AG09309 (cell line): ENCODE results near the gene CLASP2.
"Not testable (repeated sequence)": the region's sequence is repeated elsewhere in the genome, so short reads cannot be mapped to it uniquely, and the experiment has no call there.

Source experiments
- DNase-seq: peaks from one replicate; pipeline ENCODE4 v3.0.0-alpha.2; 2010; ENCODE audit warnings: low read depth
- H3K4me3 ChIP-seq: 2 replicates; pipeline ENCODE4 v1.5.1; 2011; ENCODE audit warnings: mild to moderate bottlenecking, low read depth, low read length, moderate library complexity; ENCODE audit not compliant: control insufficient read depth
- TF ChIP-seq, protein P1 (sequence below): IDR thresholded peaks from 2 replicates; pipeline ENCODE4 v1.5.1; 2011; ENCODE audit warnings: mild to moderate bottlenecking, low read depth, low read length, inconsistent platforms; ENCODE audit not compliant: insufficient read depth, control insufficient read depth; ENCODE audit errors: missing control alignments

CLASP2 gene

DNA sequence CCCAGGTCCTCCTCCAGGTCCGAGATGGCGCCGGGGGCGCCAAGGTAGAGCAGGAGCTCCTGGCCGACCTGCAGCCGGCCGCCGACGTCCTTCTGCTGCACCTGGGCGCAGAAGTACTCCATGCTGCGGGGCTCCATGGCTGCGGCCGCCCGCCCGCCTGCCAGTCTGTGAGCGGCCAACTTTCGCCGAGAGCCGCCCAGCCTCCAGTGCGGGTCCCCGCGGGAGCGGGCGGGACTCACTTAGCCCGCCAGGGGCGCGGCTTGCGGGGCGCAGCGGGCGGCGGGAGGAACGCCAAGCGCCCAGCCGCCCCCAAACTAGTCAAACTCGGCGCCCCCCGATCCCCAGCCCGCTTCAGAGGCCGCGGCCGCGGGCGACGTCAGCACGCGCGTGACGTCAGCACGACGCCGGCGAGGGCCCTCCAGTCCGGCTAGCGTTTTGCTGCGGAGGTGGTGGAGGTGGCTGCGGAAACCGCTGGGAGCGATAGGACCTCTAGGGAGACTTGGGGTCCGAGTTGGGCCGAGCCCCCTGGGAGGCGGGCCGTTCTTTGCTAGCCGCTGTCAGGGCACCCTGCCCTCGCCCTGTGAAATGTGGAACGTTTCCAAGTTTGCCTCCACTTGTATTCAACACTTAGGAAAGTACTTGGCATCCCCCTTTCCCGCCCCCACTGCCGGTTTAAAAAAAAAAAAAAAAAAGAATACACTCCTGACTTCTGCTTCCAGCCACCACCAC, at the start of gene CLASP2:
TSS of gene CLASP2 (minus strand) at position 389 of the 729 bp plus-strand sequence. CDS start at position 137, 252 bp downstream.
- peak within 1 kb of the TSS; percentile 87 for H3K4me3 ChIP-seq
- TF ChIP-seq, protein P1, sequence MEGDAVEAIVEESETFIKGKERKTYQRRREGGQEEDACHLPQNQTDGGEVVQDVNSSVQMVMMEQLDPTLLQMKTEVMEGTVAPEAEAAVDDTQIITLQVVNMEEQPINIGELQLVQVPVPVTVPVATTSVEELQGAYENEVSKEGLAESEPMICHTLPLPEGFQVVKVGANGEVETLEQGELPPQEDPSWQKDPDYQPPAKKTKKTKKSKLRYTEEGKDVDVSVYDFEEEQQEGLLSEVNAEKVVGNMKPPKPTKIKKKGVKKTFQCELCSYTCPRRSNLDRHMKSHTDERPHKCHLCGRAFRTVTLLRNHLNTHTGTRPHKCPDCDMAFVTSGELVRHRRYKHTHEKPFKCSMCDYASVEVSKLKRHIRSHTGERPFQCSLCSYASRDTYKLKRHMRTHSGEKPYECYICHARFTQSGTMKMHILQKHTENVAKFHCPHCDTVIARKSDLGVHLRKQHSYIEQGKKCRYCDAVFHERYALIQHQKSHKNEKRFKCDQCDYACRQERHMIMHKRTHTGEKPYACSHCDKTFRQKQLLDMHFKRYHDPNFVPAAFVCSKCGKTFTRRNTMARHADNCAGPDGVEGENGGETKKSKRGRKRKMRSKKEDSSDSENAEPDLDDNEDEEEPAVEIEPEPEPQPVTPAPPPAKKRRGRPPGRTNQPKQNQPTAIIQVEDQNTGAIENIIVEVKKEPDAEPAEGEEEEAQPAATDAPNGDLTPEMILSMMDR, result no peak
- peak; percentile 25 for DNase-seq

DNA sequence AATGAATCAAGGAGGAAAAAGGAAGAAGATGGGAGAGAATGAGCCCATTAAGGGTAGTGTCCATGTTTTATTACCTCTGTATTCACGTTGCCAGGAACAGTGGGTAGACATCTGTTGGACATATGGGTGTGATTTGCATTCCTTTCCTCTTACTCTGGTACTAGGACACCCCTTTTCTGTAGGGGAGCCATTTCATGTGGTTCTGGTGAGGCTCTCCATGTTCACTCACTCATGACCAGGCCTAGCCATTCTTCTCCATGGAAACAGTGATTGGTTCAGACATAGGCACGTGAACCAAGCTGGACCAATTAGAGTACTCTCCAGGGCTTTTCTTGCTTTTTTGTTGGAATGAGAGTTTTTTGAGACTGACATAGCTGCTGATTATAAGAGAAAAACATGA, 40.8 kb upstream of the CLASP2 start:
- H3K4me3 ChIP-seq, result no peak overlapping the region
- TF ChIP-seq, protein P1, result no peak
- DNase-seq, result no peak

DNA sequence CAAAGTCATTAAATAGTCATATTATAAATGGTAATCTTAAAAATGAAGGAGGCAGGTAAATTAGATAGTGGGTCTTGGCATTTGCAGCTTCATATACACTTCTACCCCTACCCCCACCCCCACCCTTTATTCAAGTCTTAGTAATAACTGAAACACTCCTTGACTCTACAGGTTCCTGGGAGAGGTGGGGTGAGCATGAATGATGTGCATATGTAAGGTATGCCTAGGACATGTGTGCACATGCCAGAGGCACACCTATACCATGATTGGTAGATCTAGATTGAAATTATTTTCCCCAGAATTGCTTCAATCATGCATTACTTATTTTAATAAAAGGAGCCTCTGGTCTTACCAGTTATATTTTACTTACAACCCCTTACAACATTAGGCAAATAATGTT, 40.2 kb upstream of the CLASP2 start:
- TF ChIP-seq, protein P1, result no peak
- no peak overlapping the region for H3K4me3 ChIP-seq
- no peak for DNase-seq

DNA sequence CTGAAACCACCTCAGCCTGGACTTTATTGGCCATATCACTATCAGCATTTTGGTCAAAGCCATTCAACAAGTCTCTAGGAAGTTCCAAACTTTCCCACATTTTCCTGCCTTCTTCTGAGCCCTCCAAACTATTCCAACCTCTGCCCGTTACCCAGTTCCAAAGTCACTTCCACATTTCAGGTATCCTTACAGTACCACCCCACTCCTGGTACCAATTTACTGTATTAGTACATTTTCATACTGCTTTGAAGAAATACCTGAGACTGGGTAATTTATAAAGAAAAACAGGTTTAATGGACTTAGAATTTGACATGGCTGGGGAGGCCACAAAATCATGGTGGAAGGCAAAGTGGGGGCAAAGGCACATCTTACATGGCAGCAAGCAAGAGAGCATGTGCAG, 36.3 kb upstream of the CLASP2 start:
- H3K4me3 ChIP-seq, DNase-seq: not testable (repeated sequence)

DNA sequence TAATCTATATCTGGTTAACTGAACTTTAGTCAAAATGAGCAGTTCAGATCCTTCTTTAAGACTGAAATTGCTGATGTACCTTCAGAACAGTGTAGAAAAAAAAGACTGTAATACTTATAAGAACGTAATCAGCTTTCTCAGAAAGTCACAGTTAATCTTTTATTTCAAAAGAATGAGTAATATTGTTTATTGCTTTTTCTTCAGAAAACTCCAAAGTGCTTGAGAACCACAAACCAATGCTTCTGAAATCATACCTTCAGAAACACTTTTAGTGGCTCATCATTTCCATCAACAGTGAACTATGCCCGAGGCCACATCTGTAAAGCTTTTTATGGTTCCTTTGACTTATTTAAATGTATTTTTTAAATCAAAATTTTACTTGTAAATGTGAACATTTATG, 33.3 kb upstream of the CLASP2 start:
- H3K4me3 ChIP-seq, result no peak overlapping the region
- no peak for DNase-seq
- TF ChIP-seq, protein P1, result no peak

DNA sequence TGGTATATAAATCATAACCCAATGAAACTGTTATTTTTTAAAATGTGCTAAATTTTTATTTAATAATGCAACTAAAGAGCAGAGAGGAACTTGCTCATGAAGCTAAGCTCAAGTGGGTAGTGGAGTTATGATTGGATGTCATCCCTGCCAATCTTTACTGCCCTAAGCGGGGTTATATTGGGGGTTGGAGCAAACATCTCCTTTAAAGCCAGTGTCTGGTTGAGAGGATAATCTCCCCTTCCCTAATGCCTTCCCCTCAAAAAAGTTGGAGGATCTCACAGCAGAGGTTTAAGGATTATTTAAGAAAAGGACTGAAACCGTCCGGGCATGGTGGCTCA, 32.1 kb upstream of the CLASP2 start:
- H3K4me3 ChIP-seq, result no peak overlapping the region
- TF ChIP-seq, protein P1, result no peak
- DNase-seq, result no peak

DNA sequence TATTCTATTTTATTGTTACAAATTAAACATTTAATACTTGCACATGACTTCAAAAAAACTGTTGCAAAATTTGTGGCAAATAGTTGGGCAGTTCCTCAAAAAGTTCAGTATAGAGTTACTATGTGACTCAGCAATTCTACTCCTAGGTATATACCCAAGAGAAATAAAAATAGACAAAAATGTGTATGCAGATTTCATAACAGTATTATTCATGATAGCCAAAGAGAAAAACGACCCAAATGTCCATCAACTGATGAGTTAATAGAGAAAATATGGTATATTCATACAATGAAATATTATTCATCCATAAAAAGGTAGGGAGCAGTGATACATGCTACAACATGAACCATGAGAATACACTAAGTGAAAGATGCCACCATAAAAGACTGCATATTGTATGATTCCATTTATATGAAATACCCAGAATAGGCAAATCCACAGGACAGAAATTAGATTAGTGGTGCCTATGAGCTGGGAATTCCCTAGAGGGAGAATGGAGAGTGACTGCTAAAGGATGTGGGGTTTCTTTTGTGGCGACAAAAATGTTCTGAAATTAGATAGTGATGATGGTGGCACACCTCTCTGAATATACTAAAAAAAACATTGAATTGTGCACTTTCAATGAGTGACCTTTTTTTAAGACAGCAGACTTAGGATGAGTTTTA, 31.6 kb upstream of the CLASP2 start:
- DNase-seq, result peak; percentile 13
- TF ChIP-seq, protein P1, result no peak
- no peak overlapping the region for H3K4me3 ChIP-seq
